HepG2 (cell line): ENCODE measurements around the gene IL6R. TPM values are rescaled to one million over a fixed set of nuclear protein-coding genes. Genes with fewer than 3 reads are reported as not detected.

Source experiments
- ATF7-NPFF ChIP-seq: sonication (generic); formaldehyde crosslinking; IDR thresholded peaks from 2 replicates; pipeline ENCODE4 v1.8.1; 2023; ENCODE audit warnings: mild to moderate bottlenecking, low read depth, missing genetic modification reagents, moderate library complexity
- DMAP1 ChIP-seq: IDR thresholded peaks from 2 replicates; pipeline ENCODE4 v1.6.1; 2016
- FLYWCH1 ChIP-seq: sonication (generic); formaldehyde crosslinking; IDR thresholded peaks from 2 replicates; pipeline ENCODE4 v1.8.1; 2023; ENCODE audit warnings: mild to moderate bottlenecking, missing genetic modification reagents
- HMGA1 ChIP-seq: sonication (generic); formaldehyde crosslinking; conservative IDR thresholded peaks from 2 replicates; pipeline ENCODE4 v1.4.0; 2020; ENCODE audit warnings: missing genetic modification reagents
- MED1 ChIP-seq: sonication (generic); formaldehyde crosslinking; IDR thresholded peaks from 2 replicates; pipeline ENCODE4 v1.4.0; 2020; ENCODE audit warnings: missing genetic modification reagents
- PHF20 ChIP-seq: sonication (generic); formaldehyde crosslinking; IDR thresholded peaks from 2 replicates; pipeline ENCODE4 v1.5.0; 2020; ENCODE audit warnings: mild to moderate bottlenecking, missing genetic modification reagents
- PHF5A ChIP-seq: IDR thresholded peaks from one replicate; pipeline ENCODE4 v1.6.1; 2018; ENCODE audit warnings: low read depth, missing genetic modification reagents; ENCODE audit not compliant: unreplicated experiment
- REPIN1 ChIP-seq: sonication (generic); formaldehyde crosslinking; IDR thresholded peaks from 2 replicates; pipeline ENCODE4 v1.8.0; 2022; ENCODE audit warnings: missing genetic modification reagents, low read depth, mild to moderate bottlenecking, borderline replicate concordance
- SNRNP70 ChIP-seq: fragments of 200-400 bp; formaldehyde crosslinking; IDR thresholded peaks from 2 replicates; pipeline ENCODE4 v1.6.1; 2017; ENCODE audit warnings: mild to moderate bottlenecking, low read depth, low read length, moderate library complexity
- SP1 ChIP-seq, 2 experiments: fragments of 450-650 bp in 1 of 2; sonication (generic) in 1 of 2; formaldehyde crosslinking in 1 of 2; IDR thresholded peaks; 2 replicates each; pipeline versions ENCODE4 v1.4.0 to v1.6.1; 2016 to 2020; ENCODE audit warnings: missing genetic modification reagents in 1 of 2
- TBX2 ChIP-seq: sonication (generic); formaldehyde crosslinking; IDR thresholded peaks from 2 replicates; pipeline ENCODE4 v1.5.0; 2020; ENCODE audit warnings: missing genetic modification reagents, mild to moderate bottlenecking, borderline replicate concordance
- TMF1 ChIP-seq: sonication (generic); formaldehyde crosslinking; IDR thresholded peaks from 2 replicates; pipeline ENCODE4 v1.8.1; 2022; ENCODE audit warnings: low read depth, missing genetic modification reagents
- YEATS2 ChIP-seq: sonication (generic); formaldehyde crosslinking; IDR thresholded peaks from 2 replicates; pipeline ENCODE4 v1.4.0; 2020; ENCODE audit warnings: missing genetic modification reagents, borderline replicate concordance
- ZBTB4 ChIP-seq: sonication (generic); formaldehyde crosslinking; IDR thresholded peaks from 2 replicates; pipeline ENCODE4 v1.4.0; 2020; ENCODE audit warnings: missing genetic modification reagents, mild to moderate bottlenecking, borderline replicate concordance
- ZMAT5 ChIP-seq: sonication (generic); formaldehyde crosslinking; IDR thresholded peaks from 2 replicates; pipeline ENCODE4 v1.5.0; 2020; ENCODE audit warnings: mild to moderate bottlenecking, low read depth, missing genetic modification reagents, borderline replicate concordance
- ZNF10 ChIP-seq: sonication (generic); formaldehyde crosslinking; IDR thresholded peaks from 2 replicates; pipeline ENCODE4 v1.4.0; 2020; ENCODE audit warnings: mild to moderate bottlenecking, low read depth, missing genetic modification reagents, borderline replicate concordance
- ZNF335 ChIP-seq: sonication (generic); formaldehyde crosslinking; IDR thresholded peaks from 2 replicates; pipeline ENCODE4 v1.4.0; 2020; ENCODE audit warnings: missing genetic modification reagents
- ZNF574 ChIP-seq: sonication (generic); formaldehyde crosslinking; IDR thresholded peaks from 2 replicates; pipeline ENCODE4 v1.4.0; 2020; ENCODE audit warnings: missing genetic modification reagents
- polyA plus RNA-seq, 8 experiments: library from polyadenylated mRNA; depleted of rRNA in 3 of 8; stranded (reverse) in 7 of 8; unstranded in 1 of 8; fragments of >200 nt; fragmentation: Illumina TruSeq in 4 of 8; extraction: Trizol in 4 of 8; gene quantifications; 2 replicates each; pipeline versions ENCODE4 v1.2.1 to v1.2.3, GENCODE V29; 2011 to 2016; ENCODE audit warnings: low read depth in 4 of 8, missing spikeins in 1 of 8, mixed read lengths in 1 of 8; ENCODE audit not compliant: insufficient read depth in 1 of 8
- total RNA-seq, 5 experiments: library from RNA; depleted of rRNA; stranded (reverse); fragments of >200 nt; fragmentation: Illumina TruSeq; extraction: Trizol; gene quantifications; 2 replicates each; pipeline ENCODE4 v1.2.3, GENCODE V29; 2016; ENCODE audit warnings: low read depth in 1 of 5
- TF ChIP-seq, protein P1 (sequence below): IDR thresholded peaks from 2 replicates; pipeline ENCODE4 v1.6.1; 2016; ENCODE audit warnings: missing biosample characterization, missing genetic modification reagents, low read depth

Gene IL6R
- total and polyA plus RNA-seq, 2 of the 13 experiments (the other 11 are each of a cell fraction or from before 2014, with no cell fraction given): 5.0 to 24.5 TPM

DNA sequence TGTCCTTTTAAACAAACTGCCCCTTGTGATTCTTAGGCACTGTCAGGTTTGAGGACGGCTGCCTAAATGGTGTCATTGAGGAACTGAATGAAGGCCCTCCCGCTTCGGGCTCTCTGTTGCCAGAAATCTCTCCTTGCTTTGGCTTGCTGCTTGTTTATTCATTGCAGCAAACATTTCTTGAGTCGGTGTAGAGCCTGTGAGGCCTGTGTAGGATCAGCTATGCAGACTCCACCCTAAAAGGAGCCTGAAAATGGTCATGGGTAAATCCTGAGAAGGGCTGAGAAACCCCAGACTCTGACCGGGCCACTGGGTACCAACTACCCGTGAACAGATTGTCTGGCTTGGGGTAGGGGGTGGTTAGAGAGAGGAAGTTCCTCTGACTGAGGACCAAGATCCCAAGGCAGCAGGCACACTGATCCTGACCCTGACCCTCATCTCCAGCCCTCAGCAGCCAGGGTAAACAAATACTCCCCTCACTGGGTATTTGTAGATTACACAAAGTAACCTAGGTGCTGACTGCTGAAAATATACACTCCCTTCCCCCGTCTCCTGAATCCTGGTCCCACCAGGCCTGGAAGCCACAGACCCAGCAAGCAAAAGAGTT lies 3.1 kb downstream of the IL6R start (continued):
- TF ChIP-seq, protein P1, sequence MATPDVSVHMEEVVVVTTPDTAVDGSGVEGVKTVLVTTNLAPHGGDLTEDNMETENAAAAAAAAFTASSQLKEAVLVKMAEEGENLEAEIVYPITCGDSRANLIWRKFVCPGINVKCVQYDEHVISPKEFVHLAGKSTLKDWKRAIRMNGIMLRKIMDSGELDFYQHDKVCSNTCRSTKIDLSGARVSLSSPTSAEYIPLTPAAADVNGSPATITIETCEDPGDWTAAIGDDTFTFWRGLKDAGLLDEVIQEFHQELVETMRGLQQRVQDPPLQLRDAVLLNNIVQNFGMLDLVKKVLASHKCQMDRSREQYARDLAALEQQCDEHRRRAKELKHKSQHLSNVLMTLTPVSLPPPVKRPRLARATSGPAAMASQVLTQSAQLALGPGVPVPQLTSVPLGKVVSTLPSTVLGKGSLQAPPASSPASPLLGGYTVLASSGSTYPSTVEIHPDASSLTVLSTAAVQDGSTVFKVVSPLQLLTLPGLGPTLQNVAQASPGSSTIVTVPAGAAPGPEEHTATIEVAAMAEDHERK (CRISPR knock-in tag): no peak
- no peak for TF ChIP-seq PHF5A (CRISPR knock-in tag)
- TF ChIP-seq ZMAT5: no peak
- TF ChIP-seq YEATS2 (CRISPR knock-in tag): no peak
- TF ChIP-seq TMF1: no peak
- TF ChIP-seq SNRNP70: no peak
- no peak for TF ChIP-seq SP1 (IDR thresholded peaks at IDR 0.05)
- TF ChIP-seq SP1 (CRISPR knock-in tag; IDR thresholded peaks at IDR 0.05): no peak
- no peak for TF ChIP-seq FLYWCH1
- TF ChIP-seq HMGA1 (CRISPR knock-in tag): no peak
- peak; percentile 72 for TF ChIP-seq MED1
- TF ChIP-seq DMAP1 (CRISPR knock-in tag): no peak
- 0 out of 2 replicates have a peak, but pooled peaks have one; percentile 14 for TF ChIP-seq TBX2
- TF ChIP-seq REPIN1 (CRISPR knock-in tag): no peak
- TF ChIP-seq ZNF574 (CRISPR knock-in tag): 0 out of 2 replicates have a peak, but pooled peaks have one; percentile 29
- TF ChIP-seq ZNF10 (CRISPR knock-in tag): no peak
- TF ChIP-seq ZNF335 (CRISPR knock-in tag): no peak
- no peak for TF ChIP-seq PHF20
- no peak for TF ChIP-seq ATF7-NPFF (CRISPR knock-in tag)
- TF ChIP-seq ZBTB4 (CRISPR knock-in tag): no peak
